ENCODE results near the gene XXYLT1.

DNA sequence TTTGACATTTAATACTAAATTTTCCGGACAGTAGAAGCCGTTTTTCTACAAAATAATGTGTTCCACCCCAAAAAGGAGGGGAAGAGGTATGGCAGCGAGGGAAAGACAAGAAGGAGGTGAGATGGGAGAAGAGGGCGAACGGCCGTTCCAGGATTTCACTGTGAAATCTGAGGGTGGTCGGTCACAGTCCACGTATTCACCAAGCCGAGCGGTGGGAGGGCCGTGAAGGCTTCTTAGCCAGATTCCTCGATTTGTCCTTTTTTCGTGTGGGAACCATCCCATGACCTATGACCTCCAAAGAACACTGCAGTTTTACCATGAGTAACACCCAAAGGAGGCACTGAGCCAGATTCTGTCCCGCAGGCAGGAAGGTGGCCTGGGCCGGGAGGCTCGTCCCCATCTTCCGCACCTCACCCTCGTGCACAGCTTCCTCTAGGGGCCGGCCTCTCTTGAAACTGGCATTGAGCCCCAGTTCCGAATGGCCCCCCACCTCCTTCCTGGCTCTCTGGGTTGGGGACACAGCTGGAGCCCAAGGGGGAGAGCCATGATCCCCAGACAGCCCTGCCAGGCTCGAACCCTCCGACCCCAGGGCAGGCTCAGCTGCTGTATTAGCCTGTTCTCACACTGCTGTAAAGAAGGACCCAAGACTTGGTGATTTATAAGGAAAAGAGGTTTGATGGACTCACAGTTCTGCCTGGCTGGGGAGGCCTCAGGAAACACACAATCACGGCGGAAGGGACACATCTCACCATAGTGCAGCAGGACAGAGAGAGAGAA, 23.7 kb downstream of the XXYLT1 start:
- TF ChIP-seq SUZ12 (IDR thresholded peaks at IDR 0.05) (no peak), CTBP1 (IDR thresholded peaks at IDR 0.05; ENCODE audit: borderline replicate concordance) (no peak)

Measured in HEK293T (cell line).